ENCODE results near the gene SLC4A4. TPM values are rescaled to one million over a fixed set of nuclear protein-coding genes. Genes with fewer than 3 reads are reported as not detected.

The SLC4A4 gene
- total and polyA plus RNA-seq, 8 donors: 84.1 to 400 (median 243) TPM

DNA sequence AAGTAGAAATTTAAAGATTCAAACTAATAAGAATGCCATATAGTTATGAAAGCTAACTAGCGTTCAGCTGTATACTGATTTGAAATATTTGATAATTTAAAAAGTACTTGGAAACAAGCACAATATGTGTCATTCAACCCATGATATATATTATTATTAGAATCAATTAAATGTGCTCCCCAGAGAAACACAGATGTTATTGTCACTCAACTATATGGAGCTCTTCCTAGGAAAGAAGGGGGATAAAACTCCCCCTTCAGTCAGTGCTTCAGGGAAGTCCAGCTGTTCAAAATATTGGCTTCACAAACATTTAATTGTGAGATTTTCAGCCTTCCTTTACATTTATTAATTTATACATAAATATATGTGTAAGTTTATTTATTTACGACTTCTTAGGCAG is 135.9 kb downstream of the SLC4A4 start:
- 88 to 91% methylated on average over 2 of the region's 2 CpGs for WGBS, 2 donors
- Histone ChIP-seq H3K4me1 (no peaks in the 10 kb centered on the region), H3K27ac (no peak overlapping the region), H3K9me3 (no peaks in the 10 kb centered on the region), H3K4me3 (no peak overlapping the region), H3K36me3 (peaks cover 0 to 5% (median 0%) of the 10 kb centered on the region in 3 donors), H3K27me3 (no peaks in the 10 kb centered on the region)
- ATAC-seq: no peak
- FAIRE-seq: no peak
- TF ChIP-seq, protein P1, sequence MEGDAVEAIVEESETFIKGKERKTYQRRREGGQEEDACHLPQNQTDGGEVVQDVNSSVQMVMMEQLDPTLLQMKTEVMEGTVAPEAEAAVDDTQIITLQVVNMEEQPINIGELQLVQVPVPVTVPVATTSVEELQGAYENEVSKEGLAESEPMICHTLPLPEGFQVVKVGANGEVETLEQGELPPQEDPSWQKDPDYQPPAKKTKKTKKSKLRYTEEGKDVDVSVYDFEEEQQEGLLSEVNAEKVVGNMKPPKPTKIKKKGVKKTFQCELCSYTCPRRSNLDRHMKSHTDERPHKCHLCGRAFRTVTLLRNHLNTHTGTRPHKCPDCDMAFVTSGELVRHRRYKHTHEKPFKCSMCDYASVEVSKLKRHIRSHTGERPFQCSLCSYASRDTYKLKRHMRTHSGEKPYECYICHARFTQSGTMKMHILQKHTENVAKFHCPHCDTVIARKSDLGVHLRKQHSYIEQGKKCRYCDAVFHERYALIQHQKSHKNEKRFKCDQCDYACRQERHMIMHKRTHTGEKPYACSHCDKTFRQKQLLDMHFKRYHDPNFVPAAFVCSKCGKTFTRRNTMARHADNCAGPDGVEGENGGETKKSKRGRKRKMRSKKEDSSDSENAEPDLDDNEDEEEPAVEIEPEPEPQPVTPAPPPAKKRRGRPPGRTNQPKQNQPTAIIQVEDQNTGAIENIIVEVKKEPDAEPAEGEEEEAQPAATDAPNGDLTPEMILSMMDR (IDR thresholded peaks at IDR 0.05): no peak
- DNase-seq: no peak
- intact Hi-C loops (cut with DNase I): no loop called here

- no peak for DNase-seq
- no peaks in the 10 kb centered on the region for H3K4me1 ChIP-seq
- peaks cover 0 to under 1% (median 0%) of the 10 kb centered on the region in 3 donors for H3K36me3 ChIP-seq
- 55 to 66% methylated on average over 3 of the region's 3 CpGs for WGBS, 2 donors
- ATAC-seq: no peak
- H3K9me3 ChIP-seq: no peaks in the 10 kb centered on the region
- H3K4me3 ChIP-seq: no peak overlapping the region
- H3K27ac ChIP-seq: no peak overlapping the region
- FAIRE-seq: no peak
- intact Hi-C loops (cut with DNase I): no loop called here
- no peaks in the 10 kb centered on the region for H3K27me3 ChIP-seq
- TF ChIP-seq, protein P1 (IDR thresholded peaks at IDR 0.05): no peak
These were observed 137.4 kb downstream of the SLC4A4 start for GRCh38 chr4:71476240-71476639.

DNA sequence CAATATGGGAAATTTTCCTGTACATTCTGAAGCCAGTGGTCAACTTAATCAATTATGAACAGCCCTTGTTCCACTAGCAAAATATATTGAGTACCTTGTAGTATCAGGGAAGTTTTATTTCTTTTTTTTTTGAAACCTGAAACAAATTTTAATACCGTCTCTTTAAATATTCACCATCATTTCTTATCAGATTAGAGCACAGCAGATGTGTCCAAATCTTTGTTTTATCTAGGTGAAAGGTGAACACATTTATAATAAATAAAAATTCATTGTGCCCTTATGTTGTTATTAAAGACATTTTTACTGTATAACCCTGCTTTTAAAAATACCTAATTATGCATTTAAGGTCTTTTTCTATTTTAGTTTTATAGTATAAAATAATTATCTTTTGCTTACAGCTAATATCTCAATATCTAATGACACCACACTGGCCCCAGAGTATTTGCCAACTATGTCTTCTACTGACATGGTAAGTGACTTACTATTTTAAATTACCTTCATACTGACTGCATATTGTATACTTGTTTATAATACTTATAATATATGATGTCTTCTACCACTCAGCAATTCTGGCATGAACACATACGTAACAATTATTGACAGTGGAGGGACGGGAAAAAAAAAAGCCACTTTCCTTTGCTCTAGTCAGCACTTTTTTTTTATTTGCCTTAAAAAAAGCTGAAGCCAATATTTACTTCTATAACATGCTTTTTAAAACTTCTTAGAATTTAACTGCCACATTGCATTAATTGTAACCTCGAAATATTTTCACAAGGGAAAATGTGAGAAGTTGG is 147.9 kb downstream of the SLC4A4 start:
- FAIRE-seq (no peak), DNase-seq (no peak), ATAC-seq (peak; percentile 5 to 40 (median 34))
- Histone ChIP-seq H3K4me3 (peak overlapping the region in 1 of 4 donors; percentile 8), H3K27me3 (no peaks in the 10 kb centered on the region), H3K4me1 (peaks cover 8 to 17% (median 10%) of the 10 kb centered on the region in 3 donors), H3K36me3 (no peaks in the 10 kb centered on the region), H3K9me3 (no peaks in the 10 kb centered on the region), H3K27ac (no peak overlapping the region)
- TF ChIP-seq, protein P1 (IDR thresholded peaks at IDR 0.05): no peak
- intact Hi-C loops (cut with DNase I): no loop called here
- WGBS, 2 donors: 19 to 21% methylated on average over 4 of the region's 4 CpGs

DNA sequence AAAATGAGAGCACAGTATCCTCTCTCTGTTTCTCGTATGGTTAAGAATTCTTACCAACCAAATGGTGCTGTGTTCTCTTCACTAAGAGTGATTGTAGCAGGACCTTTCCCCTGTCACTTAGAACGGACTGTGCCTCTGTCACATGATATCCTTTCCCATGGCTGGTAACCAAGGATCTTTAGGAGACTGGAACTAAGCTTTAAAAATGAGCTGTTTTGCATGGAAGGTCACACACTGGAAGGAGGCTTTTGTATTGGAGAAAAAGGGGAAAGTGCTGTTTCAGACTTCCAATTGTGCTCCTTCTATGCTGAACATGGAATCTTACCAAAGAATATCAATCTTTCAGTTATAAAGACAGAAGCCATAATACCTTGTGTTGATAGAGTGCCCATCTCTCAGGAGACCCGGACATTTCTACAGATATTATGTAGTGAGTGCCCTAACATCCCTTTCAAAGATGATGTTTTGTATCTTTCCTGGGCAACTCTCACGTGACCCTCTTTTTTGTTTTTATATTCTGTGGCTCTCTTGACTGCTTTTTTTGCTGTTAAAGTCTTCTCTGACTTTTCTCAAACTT is 148.6 kb downstream of the SLC4A4 start:
- Histone ChIP-seq H3K4me3 (peak overlapping the region in 1 of 4 donors; percentile 8), H3K27me3 (no peaks in the 10 kb centered on the region), H3K9me3 (no peaks in the 10 kb centered on the region), H3K36me3 (no peaks in the 10 kb centered on the region), H3K4me1 (peaks cover 8 to 17% (median 10%) of the 10 kb centered on the region in 3 donors), H3K27ac (no peak overlapping the region)
- FAIRE-seq (no peak), ATAC-seq (peak; percentile 72 to 86 (median 82)), DNase-seq (peak in 1 of 6 donors; percentile 16)
- intact Hi-C loops (cut with DNase I): no loop called here
- WGBS, 2 donors: 32 to 39% methylated on average over 4 of the region's 4 CpGs
- TF ChIP-seq, protein P1 (IDR thresholded peaks at IDR 0.05): no peak

- Histone ChIP-seq H3K36me3 (no peaks in the 10 kb centered on the region), H3K4me1 (no peaks in the 10 kb centered on the region), H3K27ac (no peak overlapping the region), H3K9me3 (no peaks in the 10 kb centered on the region), H3K27me3 (no peaks in the 10 kb centered on the region), H3K4me3 (no peak overlapping the region)
- TF ChIP-seq, protein P1 (IDR thresholded peaks at IDR 0.05): no peak
- FAIRE-seq: no peak
- intact Hi-C loops (cut with DNase I): no loop called here
- 58 to 74% methylated on average over 1 of the region's 1 CpG for WGBS, 2 donors
- no peak for ATAC-seq
- DNase-seq: no peak
These were observed 155.7 kb downstream of the SLC4A4 start for GRCh38 chr4:71494539-71494938.
